ENCODE results near the gene GPR158. TPM values are rescaled to one million over a fixed set of nuclear protein-coding genes. Genes with fewer than 3 reads are reported as not detected.

The GPR158 gene
- total RNA-seq, 1 experiment from 2014 or later: not detected

DNA sequence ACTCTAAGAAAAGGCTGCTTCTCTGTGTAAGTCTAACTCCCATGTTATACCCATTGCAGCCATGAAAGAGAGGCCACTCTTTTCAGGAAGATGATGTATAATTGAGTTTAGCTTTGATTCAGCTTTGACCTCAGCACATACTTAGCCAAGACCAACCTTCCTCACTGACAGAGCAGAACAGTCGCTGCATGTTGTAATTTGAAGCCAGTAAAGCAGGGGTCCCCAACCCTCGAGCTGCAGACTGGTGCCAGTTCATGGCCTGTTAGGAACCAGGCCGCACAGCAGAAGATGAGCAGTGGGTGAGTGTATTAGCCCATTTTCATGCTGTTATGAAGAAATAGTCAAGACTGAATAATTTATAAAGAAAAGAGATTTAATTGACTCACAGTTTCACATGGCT is 223.9 kb downstream of the GPR158 start:
- Histone ChIP-seq H3K27me3 (ENCODE audit: low read length) (no peaks in the 10 kb centered on the region), H3K9ac (ENCODE audit: low read length) (no peak overlapping the region), H3K4me2 (ENCODE audit: low read length) (no peak overlapping the region), H3K4me3 (ENCODE audit: low read length) (no peak overlapping the region), H3K79me2 (ENCODE audit: low read length) (no peaks in the 10 kb centered on the region), H2AFZ (ENCODE audit: low read length) (no peak overlapping the region), H3K27ac (ENCODE audit: low read length) (no peak overlapping the region), H4K20me1 (ENCODE audit: low read length) (no peaks in the 10 kb centered on the region), H3F3A (ENCODE audit: low read length, unreplicated experiment) (no peaks in the 10 kb centered on the region), H3K9me3 (ENCODE audit: low read length) (no peaks in the 10 kb centered on the region), H3K36me3 (ENCODE audit: low read depth, low read length) (no peaks in the 10 kb centered on the region), H3K9me2 (replicated peaks; ENCODE audit: low read length) (no peaks in the 10 kb centered on the region), H3K4me1 (ENCODE audit: insufficient read depth, low read length) (no peaks in the 10 kb centered on the region)
- CTCF ChIA-PET: no interaction called here
- intact Hi-C loops (cut with micrococcal nuclease): no loop called here
- DNase-seq: no peak
- ATAC-seq: no peak
- no peak for TF ChIP-seq EZH2 (IDR thresholded peaks at IDR 0.05; ENCODE audit: low read length, unreplicated experiment)
- TF ChIP-seq EZH2phosphoT487 (IDR thresholded peaks at IDR 0.05; ENCODE audit: borderline replicate concordance, low read length): no peak
- TF ChIP-seq, protein P1, sequence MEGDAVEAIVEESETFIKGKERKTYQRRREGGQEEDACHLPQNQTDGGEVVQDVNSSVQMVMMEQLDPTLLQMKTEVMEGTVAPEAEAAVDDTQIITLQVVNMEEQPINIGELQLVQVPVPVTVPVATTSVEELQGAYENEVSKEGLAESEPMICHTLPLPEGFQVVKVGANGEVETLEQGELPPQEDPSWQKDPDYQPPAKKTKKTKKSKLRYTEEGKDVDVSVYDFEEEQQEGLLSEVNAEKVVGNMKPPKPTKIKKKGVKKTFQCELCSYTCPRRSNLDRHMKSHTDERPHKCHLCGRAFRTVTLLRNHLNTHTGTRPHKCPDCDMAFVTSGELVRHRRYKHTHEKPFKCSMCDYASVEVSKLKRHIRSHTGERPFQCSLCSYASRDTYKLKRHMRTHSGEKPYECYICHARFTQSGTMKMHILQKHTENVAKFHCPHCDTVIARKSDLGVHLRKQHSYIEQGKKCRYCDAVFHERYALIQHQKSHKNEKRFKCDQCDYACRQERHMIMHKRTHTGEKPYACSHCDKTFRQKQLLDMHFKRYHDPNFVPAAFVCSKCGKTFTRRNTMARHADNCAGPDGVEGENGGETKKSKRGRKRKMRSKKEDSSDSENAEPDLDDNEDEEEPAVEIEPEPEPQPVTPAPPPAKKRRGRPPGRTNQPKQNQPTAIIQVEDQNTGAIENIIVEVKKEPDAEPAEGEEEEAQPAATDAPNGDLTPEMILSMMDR (conservative IDR thresholded peaks at IDR 0.05; ENCODE audit: low read depth, low read length): no peak
- POLR2A ChIA-PET (ENCODE audit: unreplicated experiment): no interaction called here
- BruUV-seq (replicated peaks): no TSS peak

DNA sequence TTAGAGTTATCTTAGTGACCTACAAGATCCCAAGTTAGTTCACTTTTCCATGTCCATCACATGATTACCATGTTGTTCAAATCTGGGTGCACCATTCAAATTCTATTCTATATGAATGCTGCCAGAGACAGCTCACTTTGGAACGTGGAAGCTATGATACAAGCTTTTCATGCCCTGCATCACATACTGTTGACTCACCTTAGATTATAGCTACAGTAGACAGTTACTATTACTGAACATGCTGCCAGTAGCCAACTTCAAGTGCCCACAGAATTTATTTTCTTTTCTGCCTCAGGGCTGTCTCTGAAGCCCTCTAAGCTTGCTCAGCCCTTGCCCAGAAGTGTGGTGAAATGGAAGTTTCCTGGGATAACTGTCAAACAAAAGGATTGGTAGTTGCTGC is 231.1 kb downstream of the GPR158 start:
- Histone ChIP-seq H3K36me3 (ENCODE audit: low read depth, low read length) (no peaks in the 10 kb centered on the region), H3K27ac (ENCODE audit: low read length) (no peak overlapping the region), H3K9me2 (replicated peaks; ENCODE audit: low read length) (no peaks in the 10 kb centered on the region), H3K9me3 (ENCODE audit: low read length) (no peaks in the 10 kb centered on the region), H3K9ac (ENCODE audit: low read length) (no peak overlapping the region), H3F3A (ENCODE audit: low read length, unreplicated experiment) (no peaks in the 10 kb centered on the region), H3K79me2 (ENCODE audit: low read length) (no peaks in the 10 kb centered on the region), H3K27me3 (ENCODE audit: low read length) (no peaks in the 10 kb centered on the region), H2AFZ (ENCODE audit: low read length) (no peak overlapping the region), H3K4me3 (ENCODE audit: low read length) (no peak overlapping the region), H4K20me1 (ENCODE audit: low read length) (no peaks in the 10 kb centered on the region), H3K4me2 (ENCODE audit: low read length) (no peak overlapping the region), H3K4me1 (ENCODE audit: insufficient read depth, low read length) (no peaks in the 10 kb centered on the region)
- no TSS peak for BruUV-seq (replicated peaks)
- CTCF ChIA-PET: no interaction called here
- intact Hi-C loops (cut with micrococcal nuclease): no loop called here
- ATAC-seq (no peak), DNase-seq (no peak)
- TF ChIP-seq EZH2 (IDR thresholded peaks at IDR 0.05; ENCODE audit: low read length, unreplicated experiment) (no peak), EZH2phosphoT487 (IDR thresholded peaks at IDR 0.05; ENCODE audit: borderline replicate concordance, low read length) (no peak)
- TF ChIP-seq, protein P1 (conservative IDR thresholded peaks at IDR 0.05; ENCODE audit: low read depth, low read length): no peak
- POLR2A ChIA-PET (ENCODE audit: unreplicated experiment): no interaction called here

DNA sequence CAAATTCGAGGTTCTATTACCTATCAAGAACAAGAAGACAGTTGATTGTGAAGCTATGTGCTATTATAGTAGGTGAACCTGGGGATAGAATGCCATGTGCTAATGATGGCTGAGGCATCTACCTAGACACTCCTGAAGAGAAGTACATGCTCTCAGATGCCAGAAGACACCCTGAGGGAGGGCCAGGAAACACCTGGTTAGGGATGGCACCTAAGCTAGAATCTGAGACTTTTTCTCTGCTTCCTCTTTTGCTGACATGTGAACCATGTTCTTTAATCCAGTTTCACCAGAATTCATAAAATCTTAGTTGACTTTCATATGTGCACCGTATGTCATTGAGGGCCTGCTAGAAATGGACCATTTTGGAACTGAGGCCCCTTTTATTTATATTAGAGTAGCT is 242.8 kb downstream of the GPR158 start:
- Histone ChIP-seq H3K4me1 (ENCODE audit: insufficient read depth, low read length) (no peaks in the 10 kb centered on the region), H3K9me3 (ENCODE audit: low read length) (no peaks in the 10 kb centered on the region), H3K4me2 (ENCODE audit: low read length) (no peak overlapping the region), H3F3A (ENCODE audit: low read length, unreplicated experiment) (no peaks in the 10 kb centered on the region), H3K79me2 (ENCODE audit: low read length) (no peaks in the 10 kb centered on the region), H2AFZ (ENCODE audit: low read length) (no peak overlapping the region), H3K9ac (ENCODE audit: low read length) (no peak overlapping the region), H3K36me3 (ENCODE audit: low read depth, low read length) (no peaks in the 10 kb centered on the region), H3K4me3 (ENCODE audit: low read length) (no peak overlapping the region), H3K9me2 (replicated peaks; ENCODE audit: low read length) (no peaks in the 10 kb centered on the region), H3K27ac (ENCODE audit: low read length) (no peak overlapping the region), H3K27me3 (ENCODE audit: low read length) (no peaks in the 10 kb centered on the region), H4K20me1 (ENCODE audit: low read length) (no peaks in the 10 kb centered on the region)
- intact Hi-C loops (cut with micrococcal nuclease): no loop called here
- no peak for TF ChIP-seq EZH2phosphoT487 (IDR thresholded peaks at IDR 0.05; ENCODE audit: borderline replicate concordance, low read length)
- TF ChIP-seq, protein P1 (conservative IDR thresholded peaks at IDR 0.05; ENCODE audit: low read depth, low read length): no peak
- no peak for TF ChIP-seq EZH2 (IDR thresholded peaks at IDR 0.05; ENCODE audit: low read length, unreplicated experiment)
- DNase-seq (no peak), ATAC-seq (no peak)
- no TSS peak for BruUV-seq (replicated peaks)
- ChIA-PET CTCF (no interaction called here), POLR2A (ENCODE audit: unreplicated experiment) (no interaction called here)

All from PC-3 (cell line).